Hepatocyte (in vitro differentiated cells): ENCODE results near the gene PARD3B.

Experiments used
- EZH2 ChIP-seq: fragments of 200-600 bp; sonication (generic); IDR thresholded peaks from 2 replicates; pipeline ENCODE4 v1.6.1; 2016; ENCODE audit warnings: antibody characterized with exemption, mild to moderate bottlenecking, borderline replicate concordance
- TF ChIP-seq, protein P1 (sequence below): fragments of 200-600 bp; sonication (generic); IDR thresholded peaks from 2 replicates; pipeline ENCODE4 v1.5.1; 2016; ENCODE audit warnings: antibody characterized with exemption, mild to moderate bottlenecking; ENCODE audit not compliant: poor library complexity

DNA sequence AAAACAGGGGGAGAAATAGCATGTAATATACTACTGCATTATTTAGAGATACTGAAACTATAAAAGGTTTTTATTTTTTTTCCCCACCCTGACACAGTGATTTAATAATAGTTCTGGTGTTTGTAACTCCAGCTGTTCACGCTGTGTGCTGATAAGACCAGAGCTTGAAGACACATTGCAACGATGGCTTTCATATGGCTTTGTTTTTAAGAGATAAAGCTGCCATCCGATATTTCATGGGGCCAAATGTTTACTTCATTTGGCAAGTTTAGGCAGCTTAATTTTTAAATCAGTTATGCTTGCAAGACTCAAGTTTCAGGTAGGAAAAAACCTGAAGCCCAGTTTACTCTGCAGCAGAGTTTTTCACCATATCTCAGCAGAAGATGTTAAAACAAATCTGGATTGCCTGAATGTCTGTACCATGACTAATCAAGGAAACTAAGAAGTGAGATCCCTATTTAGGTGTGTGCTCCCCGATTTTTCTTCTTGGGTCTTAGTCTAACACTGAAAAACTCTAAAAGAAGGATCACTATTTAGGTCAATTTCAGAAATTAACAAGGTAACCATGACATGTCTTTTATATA is 508.6 kb downstream of the PARD3B start:
- TF ChIP-seq, protein P1, sequence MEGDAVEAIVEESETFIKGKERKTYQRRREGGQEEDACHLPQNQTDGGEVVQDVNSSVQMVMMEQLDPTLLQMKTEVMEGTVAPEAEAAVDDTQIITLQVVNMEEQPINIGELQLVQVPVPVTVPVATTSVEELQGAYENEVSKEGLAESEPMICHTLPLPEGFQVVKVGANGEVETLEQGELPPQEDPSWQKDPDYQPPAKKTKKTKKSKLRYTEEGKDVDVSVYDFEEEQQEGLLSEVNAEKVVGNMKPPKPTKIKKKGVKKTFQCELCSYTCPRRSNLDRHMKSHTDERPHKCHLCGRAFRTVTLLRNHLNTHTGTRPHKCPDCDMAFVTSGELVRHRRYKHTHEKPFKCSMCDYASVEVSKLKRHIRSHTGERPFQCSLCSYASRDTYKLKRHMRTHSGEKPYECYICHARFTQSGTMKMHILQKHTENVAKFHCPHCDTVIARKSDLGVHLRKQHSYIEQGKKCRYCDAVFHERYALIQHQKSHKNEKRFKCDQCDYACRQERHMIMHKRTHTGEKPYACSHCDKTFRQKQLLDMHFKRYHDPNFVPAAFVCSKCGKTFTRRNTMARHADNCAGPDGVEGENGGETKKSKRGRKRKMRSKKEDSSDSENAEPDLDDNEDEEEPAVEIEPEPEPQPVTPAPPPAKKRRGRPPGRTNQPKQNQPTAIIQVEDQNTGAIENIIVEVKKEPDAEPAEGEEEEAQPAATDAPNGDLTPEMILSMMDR = no peak
- no peak for TF ChIP-seq EZH2
